Large intestine (tissue), 3 donors: Measurements from ENCODE around the gene IRS2. TPM values are rescaled to one million over a fixed set of nuclear protein-coding genes. Genes with fewer than 3 reads are reported as not detected.

ENCODE experiments used
- DNase-seq, 2 donors: peaks; one replicate each; pipeline versions ENCODE4 v3.0.0 to v3.0.0-alpha.2; 2013
- H3K27ac ChIP-seq: one replicate; pipeline ENCODE4 v1.5.1; 2013; ENCODE audit warnings: low read length
- H3K27me3 ChIP-seq: 2 replicates; pipeline ENCODE4 v1.6.1; 2013; ENCODE audit warnings: low read length; ENCODE audit not compliant: control insufficient read depth, insufficient read depth
- H3K36me3 ChIP-seq: 2 replicates; pipeline ENCODE4 v1.6.1; 2013; ENCODE audit warnings: low read length; ENCODE audit not compliant: control insufficient read depth, insufficient read depth
- H3K4me1 ChIP-seq: one replicate; pipeline ENCODE4 v1.6.1; 2013; ENCODE audit warnings: low read length; ENCODE audit not compliant: control insufficient read depth, insufficient read depth
- H3K4me3 ChIP-seq: one replicate; pipeline ENCODE4 v1.5.1; 2013; ENCODE audit warnings: low read length
- H3K9me3 ChIP-seq: one replicate; pipeline ENCODE4 v1.6.1; 2013; ENCODE audit warnings: mild to moderate bottlenecking, low read depth, low read length, moderate library complexity; ENCODE audit not compliant: control insufficient read depth
- WGBS: methylation state at CpG from one replicate; pipeline ENCODE4 v1.1.5; 2013; ENCODE audit warnings: low lambda C conversion rate; ENCODE audit not compliant: insufficient coverage; 5-methylcytosine and 5-hydroxymethylcytosine counted together
- polyA plus RNA-seq: library from polyadenylated mRNA; unstranded; fragments of 120-200 nt; gene quantifications from one replicate; pipeline ENCODE4 v1.2.1, GENCODE V29; 2013

Gene IRS2
- polyA plus RNA-seq, 1 donor: 9.3 TPM

DNA sequence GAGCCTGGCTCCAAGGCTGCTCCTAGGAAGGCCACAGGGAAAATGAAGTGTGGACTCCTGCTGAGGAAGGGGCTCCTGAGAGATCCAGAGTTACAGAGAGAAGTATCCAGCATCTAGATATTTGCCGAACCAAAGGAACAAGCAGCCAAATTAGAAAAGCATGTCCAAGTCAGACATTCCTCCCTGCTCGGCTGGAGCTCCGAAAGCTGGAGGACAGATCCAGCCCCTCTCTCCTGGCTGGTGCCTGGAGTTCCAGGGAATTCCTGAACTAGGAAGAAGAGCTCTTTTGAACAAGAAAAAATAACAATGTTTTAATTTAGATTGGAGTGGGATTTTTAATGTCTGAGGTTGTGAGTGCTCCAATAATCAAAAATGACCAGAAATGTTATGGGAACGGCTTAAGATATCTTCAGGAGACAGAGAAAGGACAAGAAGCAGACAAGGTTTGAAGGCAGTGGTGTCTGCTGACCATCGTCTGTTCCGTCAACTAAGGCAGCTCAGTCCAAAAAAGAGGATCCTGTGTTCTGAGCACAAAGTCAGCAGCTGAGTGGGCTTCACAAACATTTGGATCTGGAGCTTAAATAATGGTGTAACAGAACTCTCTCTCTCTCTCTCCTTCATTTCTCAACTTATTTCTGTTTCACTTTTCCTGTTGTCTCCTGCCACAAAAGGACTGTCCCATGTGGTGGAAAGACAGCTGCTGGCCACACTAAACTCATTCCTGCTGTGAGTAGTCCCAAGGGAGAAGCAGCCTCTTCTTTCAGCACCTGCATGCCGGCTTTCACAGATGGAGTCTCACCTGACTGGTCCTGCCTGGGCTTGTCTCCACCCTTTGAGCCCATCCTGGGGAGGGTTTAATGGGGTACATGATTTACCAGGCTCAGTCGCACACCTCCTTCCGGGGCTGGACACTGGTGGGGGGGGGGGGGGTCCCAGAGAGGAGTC, 31.5 kb upstream of the IRS2 start:
- no peak overlapping the region for H3K27ac ChIP-seq
- no peaks in the 10 kb centered on the region for H3K4me1 ChIP-seq
- no peaks in the 10 kb centered on the region for H3K36me3 ChIP-seq
- DNase-seq: no peak
- no peaks in the 10 kb centered on the region for H3K9me3 ChIP-seq
- no peak overlapping the region for H3K4me3 ChIP-seq
- 0% methylated on average over 1 of the region's 9 CpGs for WGBS
- peaks cover 13% of the 10 kb centered on the region for H3K27me3 ChIP-seq

DNA sequence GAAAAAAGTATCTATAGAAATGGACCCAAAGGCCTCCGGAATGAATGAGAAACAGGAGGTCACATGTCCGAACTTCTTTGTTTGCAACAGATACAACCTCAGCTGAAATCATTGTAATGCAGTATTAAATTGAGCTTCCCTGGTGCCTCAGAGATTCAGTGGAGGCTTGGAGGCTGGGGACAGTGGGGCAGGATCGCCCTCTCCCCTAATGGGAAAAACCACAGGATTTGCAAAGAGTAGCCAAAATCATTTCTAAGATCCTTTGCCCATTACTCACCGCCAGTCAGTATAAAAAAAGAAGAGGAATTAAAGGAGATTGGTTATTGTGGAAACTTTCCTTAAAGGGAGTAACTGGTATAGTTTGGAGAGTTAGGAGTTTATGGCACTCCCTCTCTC, 30.4 kb upstream of the IRS2 start:
- Histone ChIP-seq H3K27ac (no peak overlapping the region), H3K36me3 (no peaks in the 10 kb centered on the region), H3K27me3 (peaks cover 13% of the 10 kb centered on the region), H3K4me3 (no peak overlapping the region), H3K9me3 (no peaks in the 10 kb centered on the region), H3K4me1 (no peaks in the 10 kb centered on the region)
- no peak for DNase-seq
- WGBS: 94% methylated on average over 3 of the region's 4 CpGs

DNA sequence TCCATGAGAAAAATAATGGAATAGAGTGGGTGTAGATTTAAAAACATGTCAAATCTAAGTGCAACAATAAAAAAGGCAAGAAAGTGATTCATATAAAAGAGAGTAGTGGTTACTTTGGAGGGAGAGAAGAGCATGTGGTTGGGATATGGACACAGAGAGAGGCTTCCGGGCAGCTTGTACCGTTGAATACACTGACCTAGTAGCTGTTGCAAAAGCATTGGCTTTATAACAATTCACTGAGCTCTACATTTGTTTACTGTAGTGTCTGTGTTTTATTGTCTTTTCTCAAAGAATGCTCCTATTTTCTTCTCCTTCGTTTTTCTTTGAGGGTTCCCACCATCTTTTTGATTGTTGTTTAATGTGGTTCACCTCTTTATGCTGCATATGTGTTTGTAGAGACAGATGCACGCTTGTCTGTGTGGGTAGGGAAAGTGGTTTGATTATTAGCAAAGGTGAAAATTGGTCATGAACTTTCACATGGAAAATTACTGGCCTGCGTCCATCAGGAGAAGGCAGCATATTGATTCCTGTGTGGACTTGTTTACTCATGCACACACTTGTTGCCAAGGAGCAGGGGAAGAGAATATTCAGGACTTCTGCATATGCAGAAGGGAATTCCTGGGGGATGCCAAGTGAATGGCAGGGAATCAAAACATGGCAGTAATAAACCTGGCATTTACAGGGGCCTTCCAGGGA, 29.9 kb upstream of the IRS2 start:
- Histone ChIP-seq H3K9me3 (no peaks in the 10 kb centered on the region), H3K27me3 (peaks cover 13% of the 10 kb centered on the region), H3K4me1 (no peaks in the 10 kb centered on the region), H3K36me3 (no peaks in the 10 kb centered on the region), H3K27ac (no peak overlapping the region), H3K4me3 (no peak overlapping the region)
- 35% methylated on average over 2 of the region's 5 CpGs for WGBS
- no peak for DNase-seq

DNA sequence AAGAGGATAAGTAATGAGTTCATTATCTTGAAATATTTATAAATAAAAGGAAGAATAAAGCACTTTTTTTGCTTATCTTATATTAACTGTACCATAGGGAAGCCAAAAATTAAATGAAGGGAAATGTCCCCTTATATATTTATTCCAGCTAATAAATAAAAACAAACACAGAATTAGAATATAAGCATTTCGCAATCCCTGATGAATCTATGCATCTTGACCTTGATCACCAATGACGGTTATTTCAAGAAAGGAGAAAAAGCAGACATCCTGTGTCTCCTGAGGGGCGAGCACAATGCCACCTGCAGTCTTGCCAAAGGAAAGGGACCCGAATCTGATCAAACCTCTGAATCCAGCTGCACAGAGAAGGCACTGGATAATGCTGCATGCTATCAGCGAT, 29.3 kb upstream of the IRS2 start:
- Histone ChIP-seq H3K27ac (no peak overlapping the region), H3K27me3 (peaks cover 13% of the 10 kb centered on the region), H3K36me3 (no peaks in the 10 kb centered on the region), H3K4me1 (no peaks in the 10 kb centered on the region), H3K9me3 (no peaks in the 10 kb centered on the region), H3K4me3 (no peak overlapping the region)
- 100% methylated on average over 3 of the region's 5 CpGs for WGBS
- DNase-seq: no peak

DNA sequence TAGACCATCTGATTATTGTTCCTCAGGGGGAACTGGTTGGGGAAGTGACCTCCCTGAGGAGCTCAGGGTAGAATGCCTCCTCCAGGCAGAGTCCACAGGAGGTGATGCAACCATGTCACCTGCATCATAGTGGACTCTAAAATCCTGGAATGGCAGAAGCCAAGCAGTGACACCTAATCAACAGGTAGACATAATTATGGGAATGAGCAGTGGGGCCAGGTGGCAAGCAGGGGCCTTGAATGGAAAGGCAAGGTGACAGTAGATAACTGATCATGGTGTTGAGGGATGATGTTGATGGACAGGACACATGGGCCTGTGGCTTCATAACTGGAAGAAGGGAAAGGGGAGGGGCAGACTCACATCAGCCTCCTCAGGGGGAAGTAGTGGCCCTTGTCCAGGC, 27.3 kb upstream of the IRS2 start:
- no peaks in the 10 kb centered on the region for H3K4me1 ChIP-seq
- H3K27ac ChIP-seq: no peak overlapping the region
- no peaks in the 10 kb centered on the region for H3K9me3 ChIP-seq
- H3K27me3 ChIP-seq: peaks cover 10% of the 10 kb centered on the region
- no peak overlapping the region for H3K4me3 ChIP-seq
- H3K36me3 ChIP-seq: no peaks in the 10 kb centered on the region
- no peak for DNase-seq

DNA sequence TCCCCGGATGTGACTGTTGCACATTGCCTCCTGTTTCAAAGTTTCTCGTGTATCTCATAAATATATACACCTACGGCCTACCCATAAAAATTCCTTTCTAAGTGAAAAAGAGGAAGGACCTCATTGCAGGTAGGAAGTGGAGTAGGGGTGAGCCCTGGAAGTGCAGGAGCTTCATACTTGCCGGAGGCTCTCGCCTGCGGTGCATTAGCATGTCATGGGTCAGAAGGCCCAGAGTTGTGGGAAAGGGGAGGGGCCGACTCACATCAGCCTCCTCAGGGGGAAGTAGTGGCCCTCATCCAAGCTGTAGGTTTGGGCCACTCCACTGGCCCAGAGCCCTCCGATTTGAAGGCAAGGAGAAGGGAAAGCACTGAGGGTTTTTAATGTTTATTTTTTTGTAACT, 26.0 kb upstream of the IRS2 start:
- H3K27ac ChIP-seq: no peak overlapping the region
- no peaks in the 10 kb centered on the region for H3K9me3 ChIP-seq
- no peak overlapping the region for H3K4me3 ChIP-seq
- H3K4me1 ChIP-seq: no peaks in the 10 kb centered on the region
- no peaks in the 10 kb centered on the region for H3K36me3 ChIP-seq
- no peak for DNase-seq
- no CpG with 5 or more reads among the region's 8 CpGs for WGBS
- peaks cover 7% of the 10 kb centered on the region for H3K27me3 ChIP-seq

DNA sequence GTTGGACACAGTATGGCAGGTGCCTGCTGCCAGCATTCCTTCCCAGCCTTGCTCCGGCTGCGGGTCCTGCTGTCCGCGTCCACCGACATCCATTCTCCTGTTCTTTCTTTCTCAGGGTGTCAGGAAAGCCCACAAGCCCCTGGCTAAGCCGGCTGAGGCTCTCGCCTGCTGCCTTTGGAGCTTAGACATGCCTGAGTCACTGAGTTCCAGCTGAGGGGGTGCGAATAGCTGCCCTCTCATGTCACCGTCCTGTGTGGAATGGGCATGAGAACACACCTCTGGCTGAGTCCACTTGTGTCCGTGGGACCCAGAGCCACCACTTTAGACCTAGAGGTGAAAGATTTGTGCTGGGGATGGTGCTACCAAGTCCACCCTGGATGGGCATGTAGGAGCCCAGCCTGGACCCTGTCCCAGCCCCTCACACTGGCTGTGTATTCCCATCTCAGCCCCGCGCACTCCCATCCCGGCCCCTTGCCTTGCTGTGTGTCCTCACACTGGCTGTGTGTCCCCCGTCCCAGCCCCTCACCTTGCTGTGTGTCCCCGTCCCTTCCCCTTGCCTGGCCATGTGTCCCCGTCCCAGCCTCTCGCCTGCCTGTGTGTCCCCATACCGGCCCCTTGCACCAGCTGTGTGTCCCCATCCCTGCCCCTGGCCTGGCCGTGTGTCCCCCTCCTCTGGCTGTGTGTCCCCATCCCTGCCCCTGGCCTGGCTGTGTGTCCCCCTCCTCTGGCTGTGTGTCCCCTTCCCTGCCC, 24.6 kb upstream of the IRS2 start:
- Histone ChIP-seq H3K36me3 (no peaks in the 10 kb centered on the region), H3K27me3 (peaks cover 3% of the 10 kb centered on the region), H3K27ac (no peak overlapping the region), H3K9me3 (no peaks in the 10 kb centered on the region), H3K4me3 (no peak overlapping the region), H3K4me1 (no peaks in the 10 kb centered on the region)
- 100% methylated on average over 1 of the region's 19 CpGs for WGBS
- DNase-seq: no peak

DNA sequence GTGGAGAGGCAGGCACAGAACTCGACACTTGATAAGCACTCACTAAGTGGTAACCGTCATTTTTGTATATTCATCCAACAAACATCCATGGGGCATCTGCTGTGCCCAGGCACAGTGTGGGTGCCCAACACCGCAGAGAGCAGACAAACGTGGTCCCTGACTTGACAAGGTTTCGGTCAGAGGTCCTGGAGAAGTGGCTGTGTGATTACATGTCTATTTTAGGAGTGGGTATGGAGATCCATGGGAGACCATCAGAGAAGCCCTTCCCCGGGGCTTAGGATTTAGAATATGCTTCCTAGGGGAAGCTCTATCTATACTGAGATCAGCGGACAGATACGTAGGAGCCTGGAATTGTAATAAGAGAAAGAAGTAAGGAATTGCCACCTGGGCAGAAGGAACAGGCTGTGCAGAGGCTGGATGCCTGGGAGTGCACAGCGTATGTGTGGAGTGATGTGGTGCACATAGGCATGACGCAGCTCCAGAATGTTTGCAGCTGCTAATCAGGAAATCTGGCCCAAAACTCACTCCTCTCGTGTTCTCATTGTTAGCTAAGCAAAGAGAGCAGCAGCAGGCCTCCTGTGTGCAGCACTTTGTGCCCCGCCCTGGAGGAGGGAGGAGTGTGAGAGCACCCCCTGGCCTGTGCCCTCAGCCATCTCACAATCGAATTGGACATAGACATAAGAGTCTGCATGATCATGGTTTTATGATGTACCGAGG, 23.0 kb upstream of the IRS2 start:
- Histone ChIP-seq H3K27me3 (peaks cover 2% of the 10 kb centered on the region), H3K27ac (no peak overlapping the region), H3K36me3 (no peaks in the 10 kb centered on the region), H3K4me1 (no peaks in the 10 kb centered on the region), H3K4me3 (no peak overlapping the region), H3K9me3 (no peaks in the 10 kb centered on the region)
- 90% methylated on average over 2 of the region's 14 CpGs for WGBS
- DNase-seq: no peak

DNA sequence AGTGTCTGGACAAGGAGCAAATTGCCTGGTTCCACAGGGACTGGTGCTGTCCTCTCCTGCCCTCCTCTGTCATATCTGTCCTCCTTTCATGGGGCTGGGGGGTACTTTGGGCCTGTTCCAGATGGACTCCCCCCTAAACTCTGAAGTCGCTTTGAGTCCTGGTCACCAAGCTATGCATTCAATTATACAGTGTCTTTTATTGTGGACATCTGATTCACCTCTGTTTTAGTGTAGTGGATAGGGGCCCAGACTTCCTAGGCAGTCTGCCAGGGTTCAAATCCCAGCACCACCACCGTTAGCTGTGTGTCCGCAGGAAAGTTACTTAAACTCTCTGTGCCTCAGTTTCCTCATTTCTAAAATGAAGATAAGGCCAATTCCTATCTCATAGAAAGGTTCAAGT, 21.0 kb upstream of the IRS2 start:
- WGBS: no CpG with 5 or more reads among the region's 3 CpGs
- no peak overlapping the region for H3K4me3 ChIP-seq
- no peak for DNase-seq
- no peaks in the 10 kb centered on the region for H3K9me3 ChIP-seq
- peaks cover 2% of the 10 kb centered on the region for H3K27me3 ChIP-seq
- H3K27ac ChIP-seq: no peak overlapping the region
- H3K36me3 ChIP-seq: no peaks in the 10 kb centered on the region
- peaks cover 6% of the 10 kb centered on the region for H3K4me1 ChIP-seq

DNA sequence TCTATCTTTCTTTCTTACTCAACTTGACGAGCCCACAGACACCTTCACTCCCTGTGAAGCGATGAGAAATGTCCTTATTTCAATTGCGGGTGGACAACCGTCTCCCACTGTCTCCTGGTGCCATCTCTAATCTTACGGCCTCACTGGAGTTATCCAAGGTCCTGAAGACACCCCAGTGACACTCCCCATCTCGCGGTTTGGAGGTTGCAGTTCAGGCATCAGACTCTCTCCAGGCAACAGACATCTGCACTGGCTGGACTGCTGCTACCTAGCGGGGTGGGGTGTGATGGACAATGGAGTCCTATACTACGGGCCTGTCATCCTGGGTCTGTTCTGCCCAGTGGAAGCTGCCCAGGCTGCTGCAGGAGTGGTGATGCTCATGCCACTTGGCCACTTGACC, 18.3 kb upstream of the IRS2 start:
- no peaks in the 10 kb centered on the region for H3K36me3 ChIP-seq
- no peaks in the 10 kb centered on the region for H3K9me3 ChIP-seq
- 33% methylated on average over 1 of the region's 9 CpGs for WGBS
- no peak for DNase-seq
- no peak overlapping the region for H3K4me3 ChIP-seq
- H3K27me3 ChIP-seq: no peaks in the 10 kb centered on the region
- H3K27ac ChIP-seq: no peak overlapping the region
- H3K4me1 ChIP-seq: peaks cover 6% of the 10 kb centered on the region
